SK-N-MC (cell line): ENCODE data around the gene DHX16.
A peak's percentile ranks its signal among the peaks of the same experiment; 100 is the strongest.

Experiments used
- DNase-seq: peaks from one replicate; pipeline ENCODE4 v3.0.0-alpha.2; 2011; ENCODE audit warnings: low read depth, low spot score
- H3K27ac ChIP-seq: fragments of 200-600 bp; sonication (generic); 2 replicates; pipeline ENCODE4 v1.5.1; 2016; ENCODE audit warnings: mixed run types
- H3K36me3 ChIP-seq: fragments of 200-600 bp; sonication (generic); 2 replicates; pipeline ENCODE4 v1.6.1; 2017; ENCODE audit warnings: antibody characterized with exemption, low read length, mixed read lengths; ENCODE audit not compliant: insufficient read depth
- H3K4me3 ChIP-seq: fragments of 200-600 bp; sonication (generic); 2 replicates; pipeline ENCODE4 v1.5.1; 2016
- H3K9ac ChIP-seq: fragments of 200-600 bp; sonication (generic); 2 replicates; pipeline ENCODE4 v1.8.0; 2017; ENCODE audit warnings: mixed run types, mixed read lengths; ENCODE audit not compliant: insufficient read length
- H3K9me3 ChIP-seq: fragments of 200-600 bp; sonication (generic); 2 replicates; pipeline ENCODE4 v1.6.1; 2017; ENCODE audit warnings: low read depth, mild to moderate bottlenecking, antibody characterized with exemption, low read length, moderate library complexity, mixed read lengths
- EZH2 ChIP-seq: fragments of 200-600 bp; sonication (generic); IDR thresholded peaks from one replicate; pipeline ENCODE4 v1.6.1; 2017; ENCODE audit warnings: antibody characterized with exemption
- FOXP2 ChIP-seq: optimal IDR thresholded peaks from 2 replicates; pipeline ENCODE3; 2011; ENCODE audit warnings: mild to moderate bottlenecking, moderate library complexity; ENCODE audit not compliant: insufficient read depth; ENCODE audit errors: extremely low read length, control extremely low read depth
- POLR2AphosphoS5 ChIP-seq: IDR thresholded peaks from 2 replicates; pipeline ENCODE4 v1.6.1; 2012; ENCODE audit warnings: mild to moderate bottlenecking, low read depth, low read length, borderline replicate concordance

The DHX16 gene

GRCh38 chr6:30683980-30684338 is 11.2 kb upstream of the DHX16 start:
- H3K4me3 ChIP-seq: peak overlapping the region; percentile 78
- DNase-seq: no peak
- no peaks in the 10 kb centered on the region for H3K9me3 ChIP-seq
- peak overlapping the region; percentile 74 for H3K9ac ChIP-seq
- no peak for TF ChIP-seq POLR2AphosphoS5
- TF ChIP-seq FOXP2: no peak
- no peak for TF ChIP-seq EZH2
- H3K36me3 ChIP-seq: no peaks in the 10 kb centered on the region; the same call in 1 of the 2 replicates
- H3K27ac ChIP-seq: peak overlapping the region; percentile 83; the same call in 1 of the 2 replicates

GRCh38 chr6:30683183-30683979 is 10.6 kb upstream of the DHX16 start:
- peak overlapping the region; percentile 83 for H3K27ac ChIP-seq
- H3K4me3 ChIP-seq: peak overlapping the region; percentile 78
- H3K9ac ChIP-seq: peak overlapping the region; percentile 74
- TF ChIP-seq EZH2: no peak
- TF ChIP-seq FOXP2: no peak
- TF ChIP-seq POLR2AphosphoS5: no peak
- no peak for DNase-seq
- peaks cover 5% of the 10 kb centered on the region for H3K36me3 ChIP-seq
- H3K9me3 ChIP-seq: no peaks in the 10 kb centered on the region

DNA sequence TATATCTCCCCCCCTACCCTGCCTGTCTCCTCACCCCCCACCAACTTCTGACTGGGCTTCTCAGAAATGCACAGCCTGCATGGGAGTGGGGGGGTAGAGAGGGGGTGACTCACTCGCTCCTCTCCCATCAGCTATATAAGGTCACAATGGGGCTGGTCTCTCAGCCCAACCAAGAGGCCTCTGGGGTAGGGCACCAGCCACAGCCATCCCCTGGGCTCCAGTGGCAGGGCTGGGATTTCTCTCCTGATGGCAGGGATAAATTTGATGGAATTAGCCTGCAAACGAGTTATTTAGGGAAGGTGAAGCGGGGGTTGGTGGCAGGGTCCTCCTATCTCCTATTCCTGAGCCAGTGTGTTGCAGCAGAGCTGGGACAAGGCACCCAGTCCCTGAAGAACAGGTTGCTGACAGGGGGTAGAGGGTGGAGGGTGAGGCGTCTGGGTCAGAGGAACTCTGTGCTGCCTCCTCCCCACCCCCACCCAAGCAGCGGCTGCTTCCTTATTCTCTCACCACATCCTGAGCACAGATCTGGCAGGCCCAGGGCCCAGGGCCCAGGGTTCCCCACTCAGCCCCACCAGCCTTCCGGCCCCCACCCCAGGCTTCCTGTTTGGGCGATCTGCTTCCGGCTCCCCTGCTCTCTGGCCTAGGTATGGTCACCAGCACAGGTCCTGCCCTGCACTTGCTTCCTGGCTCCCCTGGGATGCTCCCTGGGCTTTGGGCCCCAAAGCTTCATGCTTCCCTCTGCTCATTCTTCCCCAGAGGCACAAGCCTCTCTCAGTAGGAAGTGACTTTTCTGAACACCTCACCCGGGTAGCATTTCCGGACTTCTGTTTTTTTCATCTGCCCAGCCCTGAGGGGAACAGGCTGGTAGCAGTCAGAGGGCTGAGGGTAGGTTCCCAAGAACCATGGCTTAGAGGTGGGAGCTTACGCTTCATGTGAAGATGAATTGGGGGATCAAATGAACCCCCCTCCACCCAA is 9.6 kb upstream of the DHX16 start:
- Histone ChIP-seq H3K9ac (peak overlapping the region; percentile 74), H3K9me3 (no peaks in the 10 kb centered on the region), H3K36me3 (peaks cover 5% of the 10 kb centered on the region), H3K27ac (peak overlapping the region; percentile 83), H3K4me3 (peak overlapping the region; percentile 78)
- TF ChIP-seq EZH2 (no peak), POLR2AphosphoS5 (peak; percentile 61)
- no peak for DNase-seq

- DNase-seq: no peak
- Histone ChIP-seq H3K36me3 (peaks cover 8% of the 10 kb centered on the region), H3K4me3 (peak overlapping the region; percentile 78), H3K27ac (peak overlapping the region; percentile 83), H3K9me3 (no peaks in the 10 kb centered on the region), H3K9ac (peak overlapping the region; percentile 74)
- TF ChIP-seq POLR2AphosphoS5 (no peak), FOXP2 (no peak), EZH2 (no peak)
These were observed 8.9 kb upstream of the DHX16 start for GRCh38 chr6:30681766-30682142.

DNA sequence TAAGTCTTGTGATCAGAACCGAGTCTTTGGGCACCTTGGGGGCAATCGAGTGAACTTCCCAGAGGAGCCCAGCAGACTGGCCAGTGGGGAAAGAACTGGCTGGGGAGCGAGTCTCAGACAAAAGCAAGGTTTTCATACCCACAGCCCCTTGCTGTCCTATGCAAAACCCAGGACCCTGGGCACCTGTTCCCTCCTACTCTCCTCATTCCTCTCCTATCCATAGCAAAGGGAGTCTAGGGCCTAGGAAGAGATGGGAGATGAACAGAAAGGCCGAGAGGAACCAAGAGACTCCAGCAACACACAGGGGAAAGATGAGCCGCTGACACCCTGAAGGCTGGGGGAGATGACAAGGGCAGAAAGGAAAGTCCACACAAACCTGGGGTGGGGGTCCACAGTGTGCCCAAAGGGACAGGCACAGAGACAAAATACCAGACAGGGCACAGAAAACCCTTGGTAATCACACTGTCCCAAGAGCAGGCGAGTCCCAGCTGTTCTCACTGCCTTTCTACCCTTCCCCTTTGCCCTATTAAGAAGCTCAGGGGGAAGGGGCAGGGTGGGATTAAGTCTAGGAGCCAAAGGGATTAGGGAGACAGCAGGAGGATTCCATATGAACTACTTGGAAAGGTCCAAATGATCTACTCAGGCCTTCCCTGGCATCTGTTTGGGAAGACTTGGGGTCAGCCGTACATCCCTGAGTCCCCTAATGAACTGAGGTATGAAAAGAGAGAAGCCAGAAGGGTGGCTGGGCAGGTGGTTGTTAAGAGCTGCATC is 7.1 kb upstream of the DHX16 start:
- Histone ChIP-seq H3K9ac (no peak overlapping the region), H3K9me3 (no peaks in the 10 kb centered on the region), H3K36me3 (peaks cover 11% of the 10 kb centered on the region), H3K4me3 (no peak overlapping the region), H3K27ac (no peak overlapping the region)
- DNase-seq: no peak
- TF ChIP-seq POLR2AphosphoS5: no peak
- no peak for TF ChIP-seq FOXP2
- TF ChIP-seq EZH2: no peak

DNA sequence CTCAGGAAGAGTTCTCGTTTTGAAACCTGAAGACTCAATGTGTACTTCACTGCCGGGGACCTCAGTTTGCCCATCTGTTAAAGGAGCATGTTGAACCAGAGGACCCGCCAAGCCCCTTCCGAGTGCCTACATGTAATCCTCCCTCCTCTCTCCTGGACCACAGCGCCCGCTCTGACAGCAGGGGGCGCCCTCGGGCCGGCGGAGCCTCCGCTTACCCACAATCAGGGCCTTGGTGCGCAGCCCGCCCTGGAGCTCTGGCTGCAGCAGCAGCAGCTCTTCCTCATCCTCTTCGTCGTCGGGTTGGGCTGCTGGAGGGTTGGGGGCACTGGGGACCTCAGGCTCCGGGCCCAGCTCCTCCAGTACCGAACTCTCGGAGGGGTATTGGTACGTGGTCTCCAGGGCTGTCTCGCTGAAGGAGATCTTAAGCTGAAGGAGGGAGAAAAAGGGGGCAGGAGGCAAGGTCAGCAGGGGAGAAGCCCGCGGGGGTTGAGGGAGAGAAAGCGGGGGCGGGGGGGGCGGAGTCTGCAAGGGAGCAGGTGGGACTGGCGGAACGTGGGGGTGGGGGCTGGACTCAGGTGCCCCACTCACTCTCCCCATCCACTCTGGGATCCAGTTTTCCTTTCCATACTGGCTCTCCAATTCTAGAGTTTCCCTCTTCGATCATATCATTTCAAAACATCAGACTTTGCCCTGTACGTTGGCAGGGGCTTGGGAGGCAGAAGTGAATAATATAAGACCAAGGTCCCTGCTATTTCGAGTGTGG is 6.3 kb upstream of the DHX16 start:
- H3K9ac ChIP-seq: no peak overlapping the region
- H3K36me3 ChIP-seq: peaks cover 11% of the 10 kb centered on the region
- H3K4me3 ChIP-seq: no peak overlapping the region
- H3K9me3 ChIP-seq: no peaks in the 10 kb centered on the region
- TF ChIP-seq POLR2AphosphoS5 (no peak), EZH2 (no peak), FOXP2 (no peak)
- no peak for DNase-seq
- no peak overlapping the region for H3K27ac ChIP-seq

DNA sequence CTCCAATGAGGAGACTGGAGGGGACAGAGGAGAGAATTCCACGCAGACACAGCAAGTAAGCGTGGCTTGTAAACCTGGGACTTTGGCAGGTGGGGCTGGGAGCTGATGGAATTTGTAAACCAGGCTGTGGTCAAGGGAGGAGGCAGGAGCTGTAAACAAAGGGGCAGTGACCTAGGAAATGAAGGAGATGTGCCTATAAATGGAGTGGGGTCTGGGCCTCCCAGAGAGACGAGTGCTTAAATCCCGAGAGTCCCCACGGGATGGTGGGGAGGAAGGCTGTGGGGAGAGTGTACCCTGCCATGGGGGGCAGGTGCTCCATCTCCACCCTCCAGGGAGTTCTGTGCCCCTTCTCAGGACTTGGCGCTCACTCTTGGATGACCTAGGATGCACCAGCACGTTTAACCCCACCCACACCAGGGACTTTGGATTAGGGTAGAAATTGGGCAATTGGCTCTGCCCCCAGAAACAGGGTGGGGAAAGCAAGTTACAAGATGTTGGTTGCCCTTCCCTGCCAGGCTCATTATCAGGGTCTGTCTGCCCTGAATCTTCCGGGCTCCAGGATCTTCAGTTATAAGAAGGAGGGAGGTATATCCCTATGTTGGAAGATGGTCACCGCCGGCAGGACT is 4.0 kb upstream of the DHX16 start:
- DNase-seq: no peak
- Histone ChIP-seq H3K36me3 (peaks cover 11% of the 10 kb centered on the region), H3K9ac (no peak overlapping the region), H3K4me3 (no peak overlapping the region), H3K9me3 (no peaks in the 10 kb centered on the region), H3K27ac (no peak overlapping the region)
- TF ChIP-seq EZH2 (no peak), POLR2AphosphoS5 (no peak), FOXP2 (no peak)
